Astrocyte (in vitro differentiated cells and primary cell): Measurements from ENCODE around the gene ATF7. TPM values are rescaled to one million over a fixed set of nuclear protein-coding genes. Genes with fewer than 3 reads are reported as not detected.
A peak's percentile ranks its signal among the peaks of the same experiment; 100 is the strongest.

Source experiments
- DNase-seq: peaks from one replicate; pipeline ENCODE4 v3.0.0-alpha.2; 2010; ENCODE audit warnings: low read depth
- FAIRE-seq: peaks from 2 replicates; lab custom pipeline; 2011; peaks lifted over from hg19 to GRCh38; lab: Jason Lieb, UNC
- H2AFZ ChIP-seq: 2 replicates; pipeline ENCODE4 v1.6.0; 2012; ENCODE audit warnings: low read depth, low read length, inconsistent platforms
- H3K27ac ChIP-seq: 2 replicates; pipeline ENCODE4 v1.5.1; 2011; ENCODE audit warnings: low read depth, low read length, inconsistent platforms
- H3K27me3 ChIP-seq: 2 replicates; pipeline ENCODE4 v1.6.0; 2011; ENCODE audit warnings: low read length, inconsistent platforms; ENCODE audit not compliant: insufficient read depth
- H3K36me3 ChIP-seq: 2 replicates; pipeline ENCODE4 v1.5.1; 2011; ENCODE audit warnings: low read length, inconsistent platforms; ENCODE audit not compliant: insufficient read depth
- H3K4me1 ChIP-seq: 2 replicates; pipeline ENCODE4 v1.5.1; 2011; ENCODE audit warnings: low read length, inconsistent platforms; ENCODE audit not compliant: insufficient read depth
- H3K4me2 ChIP-seq: 2 replicates; pipeline ENCODE4 v1.6.0; 2012; ENCODE audit warnings: low read length, inconsistent platforms
- H3K4me3 ChIP-seq: 2 replicates; pipeline ENCODE4 v1.5.1; 2011; ENCODE audit warnings: low read depth, mild to moderate bottlenecking, low read length, inconsistent platforms; ENCODE audit not compliant: insufficient read depth
- H3K79me2 ChIP-seq: 2 replicates; pipeline ENCODE4 v1.6.0; 2012; ENCODE audit warnings: mild to moderate bottlenecking, low read length, inconsistent platforms; ENCODE audit not compliant: insufficient read depth
- H3K9ac ChIP-seq: 2 replicates; pipeline ENCODE4 v1.6.0; 2012; ENCODE audit warnings: mild to moderate bottlenecking, low read length, inconsistent platforms
- H3K9me3 ChIP-seq: 2 replicates; pipeline ENCODE4 v1.5.1; 2012; ENCODE audit warnings: low read depth, mild to moderate bottlenecking, low read length, inconsistent platforms; ENCODE audit not compliant: insufficient read depth
- H4K20me1 ChIP-seq: 2 replicates; pipeline ENCODE4 v1.6.0; 2012; ENCODE audit warnings: low read length, inconsistent platforms; ENCODE audit not compliant: insufficient read depth
- H3K27ac Mint-ChIP-seq: one replicate; pipeline ENCODE4 v1.8.0; 2021; ENCODE audit warnings: mild to moderate bottlenecking, mixed read lengths; ENCODE audit not compliant: unreplicated experiment
- H3K27me3 Mint-ChIP-seq: one replicate; pipeline ENCODE4 v1.8.0; 2021; ENCODE audit warnings: low read depth, mixed read lengths; ENCODE audit not compliant: unreplicated experiment
- H3K36me3 Mint-ChIP-seq: one replicate; pipeline ENCODE4 v1.8.0; 2021; ENCODE audit warnings: low read depth, mixed read lengths; ENCODE audit not compliant: unreplicated experiment
- H3K4me1 Mint-ChIP-seq: one replicate; pipeline ENCODE4 v1.8.0; 2021; ENCODE audit warnings: low read depth, mixed read lengths; ENCODE audit not compliant: unreplicated experiment
- H3K4me3 Mint-ChIP-seq: one replicate; pipeline ENCODE4 v1.8.0; 2021; ENCODE audit warnings: mild to moderate bottlenecking, moderate library complexity, mixed read lengths; ENCODE audit not compliant: unreplicated experiment
- H3K9me3 Mint-ChIP-seq: one replicate; pipeline ENCODE4 v1.8.0; 2021; ENCODE audit warnings: mild to moderate bottlenecking, mixed read lengths; ENCODE audit not compliant: unreplicated experiment
- EZH2 ChIP-seq: IDR thresholded peaks from 2 replicates; pipeline ENCODE4 v1.6.1; 2012; ENCODE audit warnings: mild to moderate bottlenecking, low read length, inconsistent platforms; ENCODE audit not compliant: insufficient read depth
- total RNA-seq: library from RNA; stranded (reverse); gene quantifications from 2 replicates; pipeline ENCODE4 v1.2.1, GENCODE V29; 2021
- TF ChIP-seq, protein P1 (sequence below): IDR thresholded peaks from 2 replicates; pipeline ENCODE4 v1.5.1; 2011; ENCODE audit warnings: low read depth, mild to moderate bottlenecking, inconsistent platforms, low read length, moderate library complexity; ENCODE audit not compliant: insufficient read depth

ATF7 gene
- total RNA-seq, 1 donor from 2014 or later = 38.3 TPM

GRCh38 chr12:53483979-53484377, 142.2 kb downstream of the ATF7 start:
- H3K36me3 Mint-ChIP-seq = peaks cover 24% of the 10 kb centered on the region
- H3K9me3 Mint-ChIP-seq = no peaks in the 10 kb centered on the region
- Histone ChIP-seq H3K4me2 (no peak overlapping the region), H3K36me3 (peaks cover 38% of the 10 kb centered on the region), H3K27ac (no peak overlapping the region), H3K9me3 (no peaks in the 10 kb centered on the region), H4K20me1 (peaks cover 79% of the 10 kb centered on the region), H3K79me2 (peaks cover 15% of the 10 kb centered on the region), H3K9ac (no peak overlapping the region), H3K4me3 (no peak overlapping the region), H3K27me3 (no peaks in the 10 kb centered on the region), H3K4me1 (peaks cover 20% of the 10 kb centered on the region), H2AFZ (no peak overlapping the region)
- no peak for DNase-seq
- FAIRE-seq = no peak
- no peaks in the 10 kb centered on the region for H3K27me3 Mint-ChIP-seq
- no peak overlapping the region for H3K4me3 Mint-ChIP-seq
- TF ChIP-seq, protein P1, sequence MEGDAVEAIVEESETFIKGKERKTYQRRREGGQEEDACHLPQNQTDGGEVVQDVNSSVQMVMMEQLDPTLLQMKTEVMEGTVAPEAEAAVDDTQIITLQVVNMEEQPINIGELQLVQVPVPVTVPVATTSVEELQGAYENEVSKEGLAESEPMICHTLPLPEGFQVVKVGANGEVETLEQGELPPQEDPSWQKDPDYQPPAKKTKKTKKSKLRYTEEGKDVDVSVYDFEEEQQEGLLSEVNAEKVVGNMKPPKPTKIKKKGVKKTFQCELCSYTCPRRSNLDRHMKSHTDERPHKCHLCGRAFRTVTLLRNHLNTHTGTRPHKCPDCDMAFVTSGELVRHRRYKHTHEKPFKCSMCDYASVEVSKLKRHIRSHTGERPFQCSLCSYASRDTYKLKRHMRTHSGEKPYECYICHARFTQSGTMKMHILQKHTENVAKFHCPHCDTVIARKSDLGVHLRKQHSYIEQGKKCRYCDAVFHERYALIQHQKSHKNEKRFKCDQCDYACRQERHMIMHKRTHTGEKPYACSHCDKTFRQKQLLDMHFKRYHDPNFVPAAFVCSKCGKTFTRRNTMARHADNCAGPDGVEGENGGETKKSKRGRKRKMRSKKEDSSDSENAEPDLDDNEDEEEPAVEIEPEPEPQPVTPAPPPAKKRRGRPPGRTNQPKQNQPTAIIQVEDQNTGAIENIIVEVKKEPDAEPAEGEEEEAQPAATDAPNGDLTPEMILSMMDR = no peak
- TF ChIP-seq EZH2 = no peak
- peak overlapping the region; percentile 58 for H3K27ac Mint-ChIP-seq
- peaks cover 25% of the 10 kb centered on the region for H3K4me1 Mint-ChIP-seq

GRCh38 chr12:53483225-53483978, 142.8 kb downstream of the ATF7 start:
- no peaks in the 10 kb centered on the region for H3K9me3 Mint-ChIP-seq
- peak overlapping the region; percentile 58 for H3K27ac Mint-ChIP-seq
- Histone ChIP-seq H3K79me2 (peaks cover 20% of the 10 kb centered on the region), H3K27ac (no peak overlapping the region), H3K4me1 (peaks cover 20% of the 10 kb centered on the region), H3K36me3 (peaks cover 42% of the 10 kb centered on the region), H3K9ac (no peak overlapping the region), H3K9me3 (no peaks in the 10 kb centered on the region), H3K27me3 (no peaks in the 10 kb centered on the region), H3K4me2 (no peak overlapping the region), H4K20me1 (peaks cover 84% of the 10 kb centered on the region), H2AFZ (no peak overlapping the region), H3K4me3 (no peak overlapping the region)
- peaks cover 28% of the 10 kb centered on the region for H3K4me1 Mint-ChIP-seq
- no peak for TF ChIP-seq EZH2
- TF ChIP-seq, protein P1 = no peak
- H3K4me3 Mint-ChIP-seq = no peak overlapping the region
- no peak for FAIRE-seq
- peaks cover 24% of the 10 kb centered on the region for H3K36me3 Mint-ChIP-seq
- DNase-seq = no peak
- no peaks in the 10 kb centered on the region for H3K27me3 Mint-ChIP-seq

DNA sequence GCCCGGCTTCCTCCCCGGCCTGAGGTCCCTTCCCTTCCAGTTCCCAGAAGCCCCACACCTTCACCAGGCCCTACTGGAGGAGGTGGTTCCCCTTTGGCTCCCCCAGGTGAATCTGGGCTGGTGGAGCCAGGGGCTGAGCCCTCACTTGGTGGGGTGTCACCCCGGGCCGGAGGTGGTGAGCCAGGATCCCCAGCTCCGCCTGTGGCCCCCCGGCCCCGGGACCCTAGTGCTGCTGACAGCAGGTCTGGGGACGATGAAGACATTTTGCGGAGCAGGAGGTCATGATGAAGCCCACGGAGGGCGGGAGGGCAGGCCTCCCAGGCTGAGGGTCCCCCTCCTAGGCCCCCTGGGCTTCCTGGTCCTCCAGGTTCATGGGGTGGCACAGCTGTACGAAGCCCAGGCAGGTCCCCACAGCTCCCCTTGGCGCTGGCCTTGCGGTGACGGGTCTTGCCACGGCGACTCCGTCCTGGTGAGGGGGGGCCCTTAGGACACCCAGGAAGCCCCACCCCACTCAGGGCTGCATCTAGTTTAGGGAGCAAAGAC, 143.5 kb downstream of the ATF7 start:
- no peaks in the 10 kb centered on the region for H3K9me3 Mint-ChIP-seq
- no peak for TF ChIP-seq EZH2
- TF ChIP-seq, protein P1 = no peak

More for the DNA sequence above, 143.5 kb downstream of the ATF7 start:
- no peak overlapping the region for H3K4me3 Mint-ChIP-seq
- H3K27ac Mint-ChIP-seq = no peak overlapping the region
- Histone ChIP-seq H2AFZ (no peak overlapping the region), H3K79me2 (peaks cover 22% of the 10 kb centered on the region), H3K4me1 (peaks cover 20% of the 10 kb centered on the region), H4K20me1 (peaks cover 87% of the 10 kb centered on the region), H3K27ac (no peak overlapping the region), H3K9me3 (no peaks in the 10 kb centered on the region), H3K4me2 (no peak overlapping the region), H3K27me3 (no peaks in the 10 kb centered on the region), H3K4me3 (no peak overlapping the region), H3K36me3 (peaks cover 46% of the 10 kb centered on the region), H3K9ac (no peak overlapping the region)
- DNase-seq = no peak
- no peaks in the 10 kb centered on the region for H3K27me3 Mint-ChIP-seq
- H3K36me3 Mint-ChIP-seq = peaks cover 22% of the 10 kb centered on the region
- H3K4me1 Mint-ChIP-seq = peaks cover 29% of the 10 kb centered on the region
- no peak for FAIRE-seq
